Endothelial cell of umbilical vein (primary cell): ENCODE measurements around the gene SLAMF6. TPM values are rescaled to one million over a fixed set of nuclear protein-coding genes. Genes with fewer than 3 reads are reported as not detected.

Source experiments
- BruUV-seq: library from RNA; stranded (reverse); fragments of 400-500 nt; replicated peaks from 2 replicates; lab custom pipeline; 2021; lab: Mats Ljungman, UMichigan
- CTCF ChIA-PET: fragments of 300-600, 350-600 bp; sonication (Branson Sonifier 250); formaldehyde crosslinking; loops from one replicate; lab custom pipeline; 2021; ENCODE audit warnings: antibody characterized with exemption, inconsistent platforms; lab: Charles Lee
- POLR2A ChIA-PET: fragments of 300-600, 350-600 bp; sonication (Branson Sonifier 250); formaldehyde crosslinking; loops from one replicate; lab custom pipeline; 2021; ENCODE audit warnings: antibody characterized with exemption, inconsistent platforms; lab: Charles Lee
- DNase-seq: peaks from one replicate; pipeline ENCODE4 v3.0.0-alpha.2; 2011; ENCODE audit warnings: low read depth, low spot score
- FAIRE-seq: peaks from 2 replicates; lab custom pipeline; 2011; peaks lifted over from hg19 to GRCh38; lab: Jason Lieb, UNC
- H2AFZ ChIP-seq: 2 replicates; pipeline ENCODE4 v1.6.0; 2012; ENCODE audit warnings: low read depth, low read length, control low read depth, inconsistent platforms
- H3K27ac ChIP-seq: 2 replicates; pipeline ENCODE4 v1.5.1; 2011; ENCODE audit warnings: low read depth, mild to moderate bottlenecking, control low read depth, low read length, moderate library complexity; ENCODE audit not compliant: insufficient read depth
- H3K27me3 ChIP-seq, 2 experiments: 2 replicates each; pipeline versions ENCODE4 v1.6.0 to v1.6.1; 2011; ENCODE audit warnings: low read length in 2 of 2, mixed read lengths in 1 of 2; ENCODE audit not compliant: control insufficient read depth in 2 of 2, insufficient read depth in 2 of 2
- H3K36me3 ChIP-seq, 2 experiments: 2 replicates in 1 of 2; 3 replicates in 1 of 2; pipeline ENCODE4 v1.5.1; 2011; ENCODE audit warnings: low read length in 2 of 2, mild to moderate bottlenecking in 1 of 2, moderate library complexity in 1 of 2; ENCODE audit not compliant: control insufficient read depth in 2 of 2, insufficient read depth in 2 of 2; ENCODE audit errors: extremely low read depth in 1 of 2
- H3K4me1 ChIP-seq: 3 replicates; pipeline ENCODE4 v1.5.1; 2011; ENCODE audit warnings: mild to moderate bottlenecking, low read length; ENCODE audit not compliant: control insufficient read depth, insufficient read depth; ENCODE audit errors: extremely low read depth
- H3K4me2 ChIP-seq: 2 replicates; pipeline ENCODE4 v1.6.1; 2011; ENCODE audit warnings: low read length, control low read depth, mixed read lengths; ENCODE audit not compliant: insufficient read depth
- H3K4me3 ChIP-seq, 3 experiments: fragments of 200-600 bp in 1 of 3; sonication (generic), shearing (Covaris generic) in 1 of 3; replicated peaks in 1 of 3; 2 replicates each; pipeline ENCODE4 v1.5.1; 2011 to 2016; ENCODE audit warnings: control low read depth in 3 of 3, low read length in 3 of 3, mild to moderate bottlenecking in 2 of 3, inconsistent platforms in 1 of 3, low read depth in 1 of 3, moderate library complexity in 1 of 3; ENCODE audit not compliant: insufficient read depth in 1 of 3
- H3K79me2 ChIP-seq: 2 replicates; pipeline ENCODE4 v1.6.0; 2012; ENCODE audit warnings: low read length, inconsistent platforms; ENCODE audit not compliant: control insufficient read depth, insufficient read depth
- H3K9ac ChIP-seq: replicated peaks from 2 replicates; pipeline ENCODE3; 2011; ENCODE audit warnings: low read length, control low read depth; ENCODE audit not compliant: insufficient read depth; ENCODE audit errors: extremely low read depth
- H3K9me1 ChIP-seq: replicated peaks from 3 replicates; pipeline ENCODE4 v1.6.0; 2011; ENCODE audit warnings: mild to moderate bottlenecking, low read length; ENCODE audit not compliant: control insufficient read depth, insufficient read depth; ENCODE audit errors: extremely low read depth
- H3K9me3 ChIP-seq: replicated peaks from 2 replicates; pipeline ENCODE4 v1.5.1; 2012; ENCODE audit warnings: low read length, inconsistent platforms; ENCODE audit not compliant: control insufficient read depth, insufficient read depth
- H4K20me1 ChIP-seq: replicated peaks from 2 replicates; pipeline ENCODE3; 2011; ENCODE audit warnings: mild to moderate bottlenecking, low read length; ENCODE audit not compliant: control insufficient read depth, insufficient read depth; ENCODE audit errors: extremely low read depth
- CTCF ChIP-seq, 2 donors: IDR thresholded peaks; 1 replicate in 1 of 2; 2 replicates in 1 of 2; pipeline ENCODE4 v1.5.1; 2011; ENCODE audit warnings: low read length in 2 of 2, mild to moderate bottlenecking in 2 of 2, moderate library complexity in 2 of 2, control low read depth in 1 of 2, inconsistent platforms in 1 of 2, low read depth in 1 of 2; ENCODE audit not compliant: insufficient read depth in 1 of 2; ENCODE audit errors: extremely low read depth in 1 of 2
- EZH2 ChIP-seq: IDR thresholded peaks from 2 replicates; pipeline ENCODE4 v1.6.1; 2012; ENCODE audit warnings: borderline replicate concordance, low read depth, mild to moderate bottlenecking, moderate library complexity, low read length, inconsistent platforms; ENCODE audit not compliant: severe bottlenecking
- FOS ChIP-seq: IDR thresholded peaks from 2 replicates; pipeline ENCODE4 v1.6.1; 2011; ENCODE audit warnings: mild to moderate bottlenecking, low read length, moderate library complexity, borderline replicate concordance; ENCODE audit not compliant: insufficient read depth
- JUN ChIP-seq: IDR thresholded peaks from 2 replicates; pipeline ENCODE4 v1.6.1; 2011; ENCODE audit warnings: borderline replicate concordance, low read depth; ENCODE audit not compliant: insufficient read length, insufficient read depth
- MAX ChIP-seq: IDR thresholded peaks from 2 replicates; pipeline ENCODE4 v1.6.1; 2011; ENCODE audit not compliant: insufficient read depth, insufficient read length
- MYC ChIP-seq: IDR thresholded peaks from one replicate; pipeline ENCODE4 v1.6.1; 2011; ENCODE audit warnings: mild to moderate bottlenecking, low read depth, low read length
- POLR2A ChIP-seq: IDR thresholded peaks from 2 replicates; pipeline ENCODE4 v1.6.1; 2012; ENCODE audit warnings: low read depth, mild to moderate bottlenecking, control low read depth, low read length
- POLR2AphosphoS5 ChIP-seq: IDR thresholded peaks from 2 replicates; pipeline ENCODE4 v1.6.1; 2012; ENCODE audit warnings: low read depth, mild to moderate bottlenecking, control low read depth, low read length, moderate library complexity; ENCODE audit not compliant: insufficient read depth
- dilution Hi-C: fragments of 300-500 bp; cut with MboI; formaldehyde crosslinking; loops from one replicate; pipeline ENCODE4 v1.15.0; 2019; ENCODE audit warnings: low sequenced_read_pairs; ENCODE audit not compliant: extremely low pct_ligation_motif_present
- intact Hi-C: fragments of 100-400 bp; cut with micrococcal nuclease; formaldehyde crosslinking; loops from one replicate; pipeline ENCODE4 v1.10.0; 2022
- polyA plus RNA-seq, 4 experiments: library from polyadenylated mRNA; depleted of rRNA in 3 of 4; stranded (reverse) in 3 of 4; unstranded in 1 of 4; fragments of >200 nt; gene quantifications; 2 replicates each; pipeline versions ENCODE4 v1.2.1 to v1.2.3, GENCODE V29; 2011 to 2012; ENCODE audit warnings: missing spikeins in 1 of 4
- total RNA-seq: library from RNA; stranded (reverse); gene quantifications from 2 replicates; pipeline ENCODE4 v1.2.3, GENCODE V29; 2021

SLAMF6 gene
- total and polyA plus RNA-seq, 2 donors (not counting 3 experiments of a cell fraction or from before 2014, with no cell fraction given): not detected

GRCh38 chr1:160521554-160521953 lies 1.5 kb downstream of the SLAMF6 start:
- Histone ChIP-seq H3K27ac (no peak overlapping the region), H3K4me2 (no peak overlapping the region), H3K79me2 (no peaks in the 10 kb centered on the region), H3K9ac (no peak overlapping the region), H3K9me1 (no peaks in the 10 kb centered on the region), H3K9me3 (no peaks in the 10 kb centered on the region), H3K36me3 (no peaks in the 10 kb centered on the region), H4K20me1 (no peaks in the 10 kb centered on the region), H3K27me3 (no peaks in the 10 kb centered on the region), H3K4me1 (no peaks in the 10 kb centered on the region), H2AFZ (no peak overlapping the region), H3K4me3 (no peak overlapping the region)
- intact Hi-C loops: no loop called here
- POLR2A ChIA-PET: no interaction called here
- TF ChIP-seq MYC (no peak), EZH2 (no peak), POLR2A (no peak), JUN (no peak), CTCF (IDR thresholded peaks at IDR 0.05; ENCODE audit: extremely low read depth in 1 of 2, insufficient read depth in 1 of 2, low read depth in 1 of 2, low read length in 2 of 2) (no peak), FOS (no peak), MAX (no peak), POLR2AphosphoS5 (no peak)
- CTCF ChIA-PET: no interaction called here
- no TSS peak for BruUV-seq
- FAIRE-seq (no peak), DNase-seq (no peak)
- dilution Hi-C loops: no loop called here
